ENCODE results near the gene CFAP119.

The CFAP119 gene

GRCh38 chr16:30782486-30783279 lies 20.8 kb upstream of the CFAP119 start:
- DNase-seq: no peak

DNA sequence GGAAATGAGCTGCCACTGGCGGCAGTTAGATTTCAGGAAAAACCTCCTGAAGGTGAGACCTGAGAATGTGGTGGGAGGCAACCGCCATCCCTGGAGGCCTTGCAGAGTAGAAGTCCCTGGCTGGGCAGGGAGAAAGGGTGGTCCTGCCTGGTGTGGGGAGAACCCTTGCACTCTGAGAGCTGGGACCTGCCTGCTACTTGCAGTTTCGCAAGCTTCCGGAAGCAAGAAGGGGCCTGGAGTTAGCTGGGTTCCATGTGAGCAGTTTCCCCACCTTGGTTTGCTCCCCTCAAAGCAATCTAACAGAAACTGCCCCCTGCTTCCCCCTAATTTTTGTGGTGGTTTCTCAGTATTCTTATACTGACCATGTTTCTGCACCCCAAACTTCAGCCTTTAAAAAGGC lies 18.7 kb upstream of the CFAP119 start:
- DNase-seq: no peak

DNA sequence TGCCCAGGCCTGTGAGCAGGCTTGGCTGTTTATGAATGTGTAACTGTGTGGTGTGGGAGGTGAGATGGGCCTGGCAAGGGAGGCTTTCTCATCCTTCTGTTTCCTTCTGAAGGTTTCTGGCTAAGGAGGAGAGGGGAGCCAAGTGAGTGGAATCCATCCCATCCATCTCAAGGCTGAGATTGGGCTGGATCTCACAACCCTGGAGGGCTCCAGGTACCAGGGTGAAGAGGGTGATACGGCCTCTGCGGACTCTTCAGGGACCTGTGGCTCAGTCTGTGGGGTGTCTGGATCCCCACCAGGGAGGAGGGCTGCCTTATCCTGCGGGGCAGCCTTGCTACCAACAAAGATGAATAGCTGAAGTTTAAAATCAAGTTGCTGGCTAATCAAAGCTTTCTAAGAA lies 18.2 kb upstream of the CFAP119 start:
- no peak for DNase-seq

DNA sequence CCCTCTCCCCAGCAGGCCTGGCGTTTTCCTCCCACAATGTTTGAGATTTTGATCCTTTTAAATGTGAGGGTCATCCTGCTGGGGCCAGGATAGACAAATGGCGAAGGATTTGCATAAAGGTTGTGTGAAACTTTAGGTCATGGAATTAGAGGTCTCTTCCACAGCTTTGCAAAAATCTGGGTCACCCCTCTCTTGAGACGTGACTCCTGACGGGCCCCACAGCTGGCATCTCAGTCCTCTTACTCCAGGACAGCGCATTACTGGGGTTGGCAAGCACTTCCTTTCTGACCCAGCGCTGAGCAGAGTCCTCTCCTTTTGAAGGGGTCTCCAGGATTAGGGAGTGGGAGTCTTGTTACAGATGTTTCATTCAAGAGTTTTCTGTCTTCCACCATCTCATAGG lies 17.7 kb upstream of the CFAP119 start:
- no peak for DNase-seq

DNA sequence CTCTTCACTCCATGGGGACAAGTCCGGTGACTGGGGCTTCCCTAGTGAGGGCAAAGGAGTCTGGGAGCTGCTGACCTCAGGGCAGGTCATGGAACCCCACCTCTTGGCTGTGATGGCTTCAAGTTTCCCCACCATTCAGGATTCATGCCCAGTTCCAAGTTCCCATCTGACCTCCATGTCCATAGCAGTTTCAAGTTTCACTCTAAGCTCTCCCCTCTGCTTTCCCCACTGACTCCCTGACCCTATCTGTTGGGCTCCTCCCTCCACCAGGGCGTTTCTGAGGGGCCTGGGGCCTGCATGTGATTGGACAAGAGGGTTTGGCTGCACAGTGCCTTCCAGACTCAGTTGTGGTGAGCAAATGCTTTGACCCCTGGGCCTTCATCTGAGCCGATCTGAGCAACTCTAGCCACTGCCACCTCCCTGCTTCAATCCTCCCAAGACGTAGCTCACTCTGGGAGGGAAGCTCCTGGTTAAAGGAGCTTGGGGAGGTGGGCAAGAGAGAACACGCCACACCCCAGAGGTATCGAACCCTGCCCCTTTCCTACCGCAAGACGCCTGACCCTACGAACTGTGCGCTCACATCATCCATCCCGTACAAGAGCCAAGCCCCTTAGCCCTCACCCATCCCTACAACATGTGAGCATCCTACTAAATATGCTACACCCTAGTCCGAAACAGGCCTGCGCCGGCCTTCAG lies 16.8 kb upstream of the CFAP119 start:
- DNase-seq: no peak

- DNase-seq: no peak
Observed at GRCh38 chr16:30777591-30778297, 15.9 kb upstream of the CFAP119 start.

DNA sequence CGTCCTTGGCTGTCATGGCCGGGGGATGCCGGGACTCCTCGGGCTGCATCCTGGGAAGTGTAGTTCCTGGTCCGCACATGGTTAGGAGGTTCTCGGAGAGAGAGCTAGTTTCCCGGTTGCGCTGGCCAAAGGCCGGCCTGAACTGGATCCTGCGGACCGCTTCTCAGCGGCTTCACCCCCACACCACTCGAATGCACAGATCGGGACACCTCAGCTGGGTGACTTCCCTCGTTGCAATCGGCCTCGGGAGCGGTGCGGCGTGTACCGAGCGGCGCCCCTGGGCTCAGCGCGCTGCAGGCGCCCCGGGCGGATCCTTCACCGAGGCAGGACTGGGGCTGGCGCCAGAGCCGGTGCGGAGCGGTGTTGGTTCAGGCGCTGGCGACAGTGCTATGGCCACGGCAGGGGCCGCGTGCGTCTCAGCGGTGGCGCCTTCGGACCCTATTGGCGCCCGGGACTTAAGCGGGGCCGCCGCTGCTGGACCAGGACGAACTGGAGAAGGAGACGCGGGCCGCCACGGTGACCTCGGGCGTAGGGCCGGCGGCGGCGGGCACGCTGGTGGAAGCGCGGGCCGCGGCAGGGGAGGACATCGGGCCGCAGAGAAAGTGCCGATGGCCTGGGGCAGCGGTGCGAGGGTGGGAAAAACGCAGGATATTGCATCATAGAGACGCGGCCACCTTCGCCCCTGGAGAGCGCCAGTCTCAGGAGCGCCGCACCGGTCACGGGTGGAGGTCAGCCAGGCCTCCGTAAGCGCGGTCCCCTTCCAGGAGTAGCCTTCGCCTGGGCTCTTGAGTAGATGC lies 13.7 kb upstream of the CFAP119 start:
- DNase-seq: peak in 13 of 14 donors; percentile 43 to 83 (median 77)

GRCh38 chr16:30775131-30775391 lies 13.2 kb upstream of the CFAP119 start:
- no peak for DNase-seq

DNA sequence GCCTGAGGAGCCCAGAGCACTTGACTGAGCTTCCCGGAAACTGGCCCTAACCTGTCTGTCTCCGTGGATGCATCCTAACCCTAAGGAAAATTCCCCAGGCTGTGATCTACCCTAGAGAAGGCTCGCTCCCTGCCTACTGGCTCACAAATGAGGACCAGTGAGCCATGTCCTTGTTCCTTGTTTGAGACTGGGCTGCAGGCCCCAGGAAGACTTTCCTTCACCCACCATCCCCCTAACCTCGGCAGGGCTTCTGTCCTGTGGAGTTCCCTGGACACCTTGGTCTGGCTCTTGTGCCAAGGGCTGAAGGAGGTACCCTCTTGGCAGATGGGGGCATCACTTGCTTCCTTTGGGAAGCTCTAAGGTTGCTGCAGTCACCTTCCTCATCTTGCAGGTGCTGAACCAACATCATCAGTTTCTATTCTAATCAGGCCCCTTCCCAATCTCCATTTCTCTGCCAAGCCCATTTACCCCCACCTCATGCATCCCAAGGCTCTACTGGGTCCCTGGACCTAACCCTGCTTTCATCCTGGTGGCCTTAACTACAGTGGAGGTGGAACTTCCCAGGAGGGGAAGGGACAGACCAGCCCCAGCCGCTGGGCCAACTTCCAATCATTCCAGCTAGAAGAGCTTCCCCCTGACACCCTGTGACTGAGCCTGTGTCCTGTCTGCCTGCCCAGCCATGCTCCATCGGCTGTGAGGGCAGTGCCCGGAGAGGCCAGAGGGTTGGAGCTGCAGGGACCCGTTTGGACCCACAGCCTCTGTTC lies 12.7 kb upstream of the CFAP119 start:
- peak in 3 of 14 donors; percentile 28 to 64 (median 32) for DNase-seq

GRCh38 chr16:30773826-30774225 lies 12.0 kb upstream of the CFAP119 start:
- no peak for DNase-seq

- DNase-seq: no peak
Observed at GRCh38 chr16:30771726-30772125, 9.9 kb upstream of the CFAP119 start.

GRCh38 chr16:30769379-30770089 lies 7.7 kb upstream of the CFAP119 start:
- no peak for DNase-seq

DNA sequence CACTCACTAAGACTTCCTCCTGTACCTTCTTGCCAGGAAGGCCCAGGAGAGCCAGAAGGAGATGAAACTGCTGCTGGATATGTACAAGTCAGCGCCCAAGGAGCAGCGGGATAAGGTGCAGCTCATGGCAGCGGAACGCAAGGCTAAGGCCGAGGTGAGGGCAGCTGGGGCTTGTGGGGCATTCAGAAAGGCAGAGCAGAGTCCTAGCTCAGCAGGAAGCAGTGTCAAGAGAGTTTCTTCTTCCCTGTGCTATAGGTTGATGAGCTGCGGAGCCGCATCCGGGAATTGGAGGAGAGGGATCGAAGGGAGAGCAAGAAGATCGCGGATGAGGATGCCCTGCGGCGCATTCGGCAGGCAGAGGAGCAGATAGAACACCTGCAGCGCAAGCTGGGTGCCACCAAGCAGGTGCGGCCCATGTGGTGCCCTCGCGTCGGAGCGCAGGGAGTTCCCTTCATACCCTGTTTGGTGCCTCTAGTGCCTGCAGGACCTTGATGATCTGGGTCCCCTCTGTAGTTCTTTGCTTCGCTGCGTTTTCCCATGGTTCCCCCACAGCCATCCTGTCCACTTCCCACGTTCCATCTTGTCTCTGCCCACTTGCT lies 6.8 kb upstream of the CFAP119 start:
- no peak for DNase-seq

DNA sequence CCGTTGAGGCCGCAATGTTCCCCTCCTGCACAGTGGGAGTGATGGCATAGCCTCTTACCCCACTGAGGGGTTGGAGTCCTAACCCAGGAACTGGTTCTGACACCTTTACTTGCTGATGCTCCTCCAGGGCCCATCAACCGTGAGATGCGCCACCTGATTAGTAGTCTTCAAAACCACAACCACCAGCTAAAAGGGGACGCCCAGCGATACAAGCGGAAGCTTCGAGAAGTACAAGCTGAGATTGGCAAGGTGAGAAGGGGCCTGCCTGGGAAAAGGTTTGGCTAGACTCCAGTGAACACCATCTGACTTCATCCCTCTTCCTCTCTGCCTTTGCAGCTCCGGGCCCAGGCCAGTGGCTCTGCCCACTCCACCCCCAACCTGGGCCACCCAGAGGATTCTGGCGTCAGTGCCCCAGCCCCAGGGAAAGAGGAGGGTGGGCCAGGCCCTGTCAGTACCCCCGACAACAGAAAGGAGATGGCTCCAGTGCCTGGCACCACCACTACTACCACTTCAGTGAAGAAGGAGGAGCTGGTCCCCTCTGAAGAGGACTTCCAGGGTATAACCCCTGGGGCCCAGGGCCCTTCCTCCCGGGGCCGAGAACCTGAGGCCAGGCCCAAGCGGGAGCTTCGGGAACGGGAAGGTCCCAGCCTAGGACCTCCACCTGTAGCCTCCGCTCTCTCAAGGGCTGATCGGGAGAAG lies 6.1 kb upstream of the CFAP119 start:
- DNase-seq: no peak

DNA sequence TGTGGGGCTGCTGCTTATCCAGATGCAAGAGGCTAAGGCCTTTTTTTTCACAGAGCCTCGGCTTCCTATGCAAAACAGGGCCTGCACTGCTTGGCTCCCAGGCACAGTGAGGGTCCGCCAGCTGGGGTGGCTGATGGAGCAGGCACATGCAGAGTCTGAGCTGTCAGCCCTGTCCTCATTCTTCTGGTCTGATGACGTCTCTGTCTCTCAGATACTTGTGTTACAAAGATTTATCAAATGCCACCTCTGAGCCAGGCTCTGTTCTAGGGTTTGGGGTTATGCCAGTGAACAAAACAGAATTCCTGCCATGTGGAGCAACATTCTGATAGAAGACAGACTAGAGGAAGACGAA lies 5.0 kb upstream of the CFAP119 start:
- DNase-seq: no peak

DNA sequence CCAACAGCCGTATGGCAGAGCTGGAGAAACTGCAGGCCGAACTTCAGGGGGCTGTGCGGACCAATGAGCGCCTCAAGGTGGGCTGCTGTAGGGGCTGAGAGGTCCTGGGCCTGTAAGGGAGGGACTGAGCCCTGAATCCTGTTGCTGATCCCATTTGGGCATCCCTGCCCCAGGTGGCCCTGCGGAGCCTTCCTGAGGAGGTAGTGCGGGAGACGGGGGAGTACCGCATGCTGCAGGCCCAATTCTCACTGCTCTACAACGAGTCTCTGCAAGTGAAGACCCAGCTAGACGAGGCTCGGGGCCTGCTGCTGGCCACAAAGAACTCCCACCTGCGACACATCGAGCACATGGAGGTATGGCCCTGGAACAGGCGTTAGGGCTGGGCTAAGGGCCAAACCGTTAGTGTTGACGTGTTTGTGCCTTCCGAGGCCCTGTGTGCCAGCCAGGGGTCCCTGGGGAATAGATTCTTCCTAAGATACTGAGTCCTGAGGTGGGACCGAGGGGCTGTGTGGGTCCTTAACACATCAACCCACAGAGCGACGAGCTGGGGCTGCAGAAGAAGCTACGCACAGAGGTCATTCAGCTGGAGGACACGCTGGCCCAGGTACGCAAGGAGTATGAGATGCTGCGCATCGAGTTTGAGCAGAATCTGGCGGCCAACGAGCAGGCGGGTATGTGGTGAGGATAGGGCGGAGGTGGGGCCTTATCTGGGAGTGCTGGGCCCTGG lies 4.5 kb upstream of the CFAP119 start:
- DNase-seq: no peak

- DNase-seq: no peak
Observed at GRCh38 chr16:30764816-30765465, 3.1 kb upstream of the CFAP119 start.

DNA sequence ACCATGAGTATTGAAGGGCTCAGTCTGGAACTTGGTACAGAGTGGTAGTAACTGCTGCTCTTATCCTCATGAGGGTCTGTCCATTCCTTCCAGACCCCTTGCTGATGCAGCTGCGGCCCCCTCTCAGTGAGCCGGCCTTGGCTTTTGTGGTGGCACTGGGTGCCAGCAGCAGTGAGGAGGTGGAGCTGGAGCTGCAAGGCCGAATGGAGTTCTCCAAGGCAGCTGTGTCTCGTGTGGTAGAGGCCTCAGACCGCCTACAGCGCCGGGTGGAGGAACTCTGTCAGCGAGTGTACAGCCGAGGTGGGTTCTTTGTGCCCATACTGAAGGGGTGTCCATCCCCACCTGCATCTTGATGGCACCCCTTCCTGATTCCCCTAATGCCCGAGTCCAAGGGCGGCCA lies 2.2 kb upstream of the CFAP119 start:
- DNase-seq: no peak
